NCI-H1694 (cell line): ENCODE data around the gene CRADD.
A peak's percentile ranks its signal among the peaks of the same experiment; 100 is the strongest.
"Not testable (repeated sequence)": the region's sequence is repeated elsewhere in the genome, so short reads cannot be mapped to it uniquely, and the experiment has no call there.

ENCODE experiments used
- DNase-seq: peaks from one replicate; lab custom pipeline; 2025; lab: John Stamatoyannopoulos, UW

CRADD gene

DNA sequence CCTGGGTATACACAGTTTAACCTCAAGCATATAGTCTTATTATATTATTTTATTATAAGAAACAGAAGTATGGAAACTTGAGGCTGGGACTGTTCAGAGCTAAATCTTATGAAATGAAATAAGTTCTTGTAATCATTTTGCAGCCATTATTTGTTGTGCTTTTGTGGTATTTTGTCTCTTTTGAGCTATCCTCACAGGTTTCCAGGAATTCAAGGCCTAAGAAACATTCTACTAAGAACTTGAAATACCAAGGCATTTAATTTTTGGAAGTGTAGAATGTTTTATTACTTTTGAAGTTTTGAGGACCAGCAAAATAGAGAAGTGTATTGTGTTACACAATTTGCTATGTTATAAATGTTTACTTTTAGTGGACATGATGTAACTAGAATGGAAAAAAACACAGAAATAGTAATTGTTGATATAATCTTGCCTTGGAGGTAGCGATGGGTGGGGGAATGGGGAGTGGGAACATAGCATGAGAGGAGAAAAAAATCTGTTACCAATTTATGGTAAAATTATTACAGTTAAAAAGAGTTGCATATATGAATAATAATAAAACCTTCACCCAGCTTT lies 81.7 kb downstream of the CRADD start:
- no peak for DNase-seq

DNA sequence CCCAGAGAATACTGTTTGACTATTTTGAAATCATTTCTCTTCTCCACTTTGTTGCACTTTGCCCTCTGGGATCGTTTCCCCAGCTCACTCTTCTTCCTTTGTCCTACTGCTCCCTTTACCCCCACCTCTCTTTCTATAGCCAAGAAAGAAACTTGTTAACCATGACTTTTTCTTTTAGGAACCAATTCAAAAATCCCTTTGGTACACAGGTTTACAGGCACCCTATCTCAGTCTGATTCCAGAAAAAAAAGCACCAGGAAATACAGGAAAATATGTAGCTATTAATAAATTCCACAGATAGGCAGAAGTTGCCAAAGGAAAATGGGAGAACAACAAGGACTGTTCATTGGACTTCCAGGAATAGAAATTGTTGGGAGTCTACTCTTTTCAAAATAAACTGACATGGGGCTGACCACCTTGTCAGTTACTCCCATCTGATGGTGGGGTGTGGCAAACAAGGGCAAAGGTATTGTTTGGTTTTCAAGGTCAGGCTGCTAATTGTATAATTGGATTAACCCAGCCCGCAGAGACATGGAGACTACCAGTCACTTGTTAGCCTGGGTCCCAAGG lies 82.4 kb downstream of the CRADD start:
- DNase-seq: no peak

GRCh38 chr12:93760275-93760875 lies 83.2 kb downstream of the CRADD start:
- no peak for DNase-seq

GRCh38 chr12:93762059-93762719 lies 85.0 kb downstream of the CRADD start:
- DNase-seq: no peak

GRCh38 chr12:93762912-93763553 lies 85.9 kb downstream of the CRADD start:
- DNase-seq: no peak

GRCh38 chr12:93763746-93764147 lies 86.6 kb downstream of the CRADD start:
- DNase-seq: no peak

DNA sequence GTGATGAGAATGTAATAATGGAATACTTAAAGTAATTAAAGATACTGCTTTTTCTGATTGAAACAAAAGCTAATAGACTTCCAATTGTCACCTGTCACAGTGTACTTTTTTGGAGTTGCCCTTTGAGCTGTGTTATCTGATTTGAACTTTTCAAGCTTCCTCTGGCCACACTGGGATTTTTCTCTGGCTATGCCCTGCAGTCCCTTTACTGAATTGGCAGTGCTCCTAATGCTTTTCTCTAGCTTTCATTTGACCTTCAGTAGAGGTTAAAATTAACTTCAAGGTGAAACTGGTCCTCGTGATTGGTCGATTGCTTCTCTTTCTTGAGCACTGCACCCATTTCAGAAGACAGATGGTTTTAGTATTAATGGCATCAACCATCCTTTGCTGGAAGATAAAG lies 89.2 kb downstream of the CRADD start:
- DNase-seq: no peak

DNA sequence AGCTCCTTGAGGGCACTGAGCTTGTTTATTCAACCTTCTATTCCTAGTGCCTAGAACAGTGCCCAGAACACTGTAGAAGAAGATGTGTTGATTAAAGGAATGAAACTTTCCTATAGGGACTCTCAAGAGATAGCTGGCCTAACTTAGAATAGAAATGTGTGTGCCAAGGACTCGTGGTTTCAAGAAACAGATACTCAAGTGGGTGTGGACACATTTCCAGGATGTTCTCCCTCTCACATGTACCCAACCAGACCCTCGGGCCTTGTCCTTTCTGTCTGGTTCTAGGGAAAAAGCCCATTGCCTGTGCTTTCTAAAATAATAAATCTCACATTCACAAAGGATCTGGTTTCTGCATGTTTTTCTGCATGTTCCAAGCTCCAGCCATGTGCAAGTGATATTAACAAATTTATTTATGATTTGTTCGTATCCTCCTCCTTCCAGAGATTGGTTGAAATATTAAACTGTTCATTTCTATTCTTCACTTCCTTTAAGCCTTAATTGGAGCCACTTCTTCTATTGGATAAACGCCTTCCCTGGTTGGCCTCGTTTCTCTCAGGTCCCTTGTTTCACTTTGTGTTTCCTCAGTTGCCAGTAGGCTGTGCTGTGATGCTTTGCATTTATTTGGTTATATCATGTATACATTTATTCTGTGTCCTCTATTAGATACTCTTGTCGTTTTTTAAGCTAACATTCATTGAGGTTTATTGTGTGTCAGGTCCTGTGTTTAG lies 89.8 kb downstream of the CRADD start:
- peak; percentile 37 for DNase-seq

- DNase-seq: no peak
These were observed 90.3 kb downstream of the CRADD start for GRCh38 chr12:93767524-93767863.

DNA sequence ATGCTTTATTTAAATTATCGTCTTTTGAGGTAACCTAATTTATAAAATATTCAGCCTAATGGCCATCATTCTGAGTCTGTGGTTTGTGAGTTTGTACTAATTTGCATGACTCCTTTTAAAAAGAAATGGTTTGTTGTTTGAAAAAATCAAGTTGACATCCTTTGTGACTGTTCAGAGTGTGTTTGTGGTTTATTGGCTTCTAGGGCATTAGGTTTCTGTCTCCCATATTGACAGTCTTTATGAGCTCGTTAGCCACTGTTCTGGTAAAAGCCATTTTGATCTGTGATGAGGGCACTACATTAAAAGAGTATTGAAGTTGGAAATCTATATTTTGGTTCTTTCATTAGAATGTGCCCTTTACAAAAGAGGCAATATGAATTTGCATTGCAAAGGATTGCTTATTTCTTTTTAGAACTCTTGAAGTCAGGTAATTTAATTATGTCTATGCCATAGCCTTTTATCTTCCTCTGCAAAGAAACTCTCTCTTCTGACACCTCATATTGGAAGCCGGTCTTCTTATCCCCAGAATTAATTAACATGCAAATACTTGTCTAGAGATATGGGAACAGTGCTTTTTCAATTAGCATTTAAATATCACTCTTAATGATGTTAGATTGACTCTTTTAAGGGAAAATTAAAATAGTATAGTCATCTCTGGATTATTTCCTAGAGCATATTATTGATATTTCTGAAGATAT lies 95.0 kb downstream of the CRADD start:
- DNase-seq: no peak

DNA sequence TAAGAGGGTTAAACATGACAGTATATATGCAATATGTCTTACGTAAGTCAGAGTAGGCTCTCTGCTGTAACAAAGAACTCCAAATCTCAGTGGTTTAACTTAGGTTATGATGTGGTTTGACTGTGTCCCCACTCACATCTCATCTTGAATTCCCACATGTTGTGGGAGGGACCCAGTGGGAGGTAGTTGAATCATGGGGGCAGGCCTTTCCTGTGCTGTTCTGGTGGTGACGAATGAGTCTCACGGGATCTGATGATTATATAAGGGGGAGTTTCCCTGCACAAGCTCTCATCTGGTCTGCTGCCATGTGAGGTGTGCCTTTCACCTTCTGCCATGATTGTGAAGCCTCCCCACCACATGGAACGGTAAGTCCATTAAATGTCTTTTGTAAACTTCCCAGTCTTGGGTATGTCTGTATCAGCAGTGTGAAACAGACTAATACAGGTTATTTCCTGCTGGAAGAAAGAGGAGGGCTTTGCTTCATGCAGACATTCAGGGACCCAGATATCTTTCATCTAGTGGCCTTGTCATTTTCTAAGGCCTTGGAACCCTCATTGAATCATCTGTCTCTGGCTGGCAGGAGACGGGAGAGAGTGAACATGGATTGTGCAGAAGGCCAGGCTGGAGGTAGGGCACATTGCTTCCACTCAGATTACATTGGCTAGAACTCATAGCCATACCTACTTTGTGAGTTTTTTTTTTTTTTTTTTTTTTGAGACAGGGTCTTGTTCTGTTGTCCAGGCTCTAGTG lies 96.1 kb downstream of the CRADD start:
- no peak for DNase-seq

DNA sequence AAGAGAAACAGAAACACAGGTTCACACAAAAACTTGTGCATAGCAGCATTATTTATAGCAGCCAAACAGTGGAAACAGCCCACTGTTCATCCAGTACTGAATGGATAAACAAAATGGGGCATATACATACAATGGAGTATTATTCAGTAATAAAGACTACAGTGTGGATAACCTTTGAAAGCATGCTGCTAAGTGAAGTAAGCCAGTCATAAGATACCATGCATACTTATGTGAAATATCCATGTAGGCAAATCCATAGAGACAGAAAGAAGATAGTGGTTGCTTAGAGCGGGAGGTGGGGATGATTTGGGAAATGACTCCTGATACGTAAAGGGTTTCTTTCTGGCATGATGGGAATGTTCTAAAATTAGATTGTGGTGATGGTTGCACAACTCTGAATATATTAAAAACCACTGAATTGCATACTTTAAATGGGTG lies 99.4 kb downstream of the CRADD start:
- DNase-seq: no peak

DNA sequence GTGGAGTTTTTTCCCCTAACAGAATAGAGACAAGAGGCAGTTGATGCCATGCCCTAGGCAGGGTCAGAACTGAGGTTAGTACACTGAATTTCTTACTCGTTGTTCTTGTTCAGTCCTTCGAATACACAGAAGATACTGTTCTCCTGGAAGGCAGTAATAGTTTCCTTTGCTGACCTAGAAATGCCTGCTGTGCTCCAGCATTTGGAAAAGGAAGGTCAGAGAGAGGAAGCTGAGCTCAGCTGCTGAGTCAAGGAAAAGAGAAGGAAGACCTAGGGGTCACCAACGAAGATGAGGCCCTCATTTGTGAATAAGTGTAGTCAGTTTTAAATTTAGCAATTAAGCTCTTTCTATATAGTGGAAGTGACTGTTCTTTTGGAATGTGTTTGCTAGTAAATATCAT lies 100.1 kb downstream of the CRADD start:
- DNase-seq: no peak

GRCh38 chr12:93778306-93778705 lies 101.1 kb downstream of the CRADD start:
- DNase-seq: no peak

GRCh38 chr12:93778766-93779165 lies 101.6 kb downstream of the CRADD start:
- no peak for DNase-seq

GRCh38 chr12:93780101-93780641 lies 103.0 kb downstream of the CRADD start:
- no peak for DNase-seq

DNA sequence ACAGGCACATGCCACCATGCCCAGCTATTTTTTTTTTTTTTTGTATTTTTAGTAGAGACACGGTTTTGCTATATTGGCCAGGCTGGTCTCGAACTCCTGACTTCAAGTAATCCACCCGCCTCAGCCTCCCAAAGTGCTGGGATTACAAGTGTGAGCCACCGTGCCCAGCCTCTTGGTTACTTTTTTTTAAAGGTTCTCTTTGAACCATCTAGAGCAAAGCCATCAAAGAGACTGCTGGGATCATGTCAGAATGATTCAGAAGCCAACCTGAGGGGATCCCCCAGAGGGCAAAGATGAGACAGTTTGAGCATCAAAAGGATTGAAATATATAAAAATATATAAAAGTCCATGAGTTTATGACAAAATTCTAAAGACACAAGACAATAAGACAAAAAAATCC lies 103.7 kb downstream of the CRADD start:
- not testable (repeated sequence) for DNase-seq

DNA sequence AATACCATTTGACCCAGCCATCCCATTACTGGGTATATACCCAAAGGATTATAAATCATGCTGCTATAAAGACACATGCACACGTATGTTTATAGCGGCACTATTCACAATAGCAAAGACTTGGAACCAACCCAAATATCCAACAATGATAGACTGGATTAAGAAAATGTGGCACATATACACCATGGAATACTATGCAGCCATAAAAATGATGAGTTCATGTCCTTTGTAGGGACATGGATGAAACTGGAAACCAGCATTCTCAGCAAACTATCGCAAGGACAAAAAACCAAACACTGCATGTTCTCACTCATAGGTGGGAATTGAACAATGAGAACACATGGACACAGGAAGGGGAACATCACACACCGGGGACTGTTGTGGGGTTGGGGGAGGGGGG lies 104.8 kb downstream of the CRADD start:
- DNase-seq: not testable (repeated sequence)

DNA sequence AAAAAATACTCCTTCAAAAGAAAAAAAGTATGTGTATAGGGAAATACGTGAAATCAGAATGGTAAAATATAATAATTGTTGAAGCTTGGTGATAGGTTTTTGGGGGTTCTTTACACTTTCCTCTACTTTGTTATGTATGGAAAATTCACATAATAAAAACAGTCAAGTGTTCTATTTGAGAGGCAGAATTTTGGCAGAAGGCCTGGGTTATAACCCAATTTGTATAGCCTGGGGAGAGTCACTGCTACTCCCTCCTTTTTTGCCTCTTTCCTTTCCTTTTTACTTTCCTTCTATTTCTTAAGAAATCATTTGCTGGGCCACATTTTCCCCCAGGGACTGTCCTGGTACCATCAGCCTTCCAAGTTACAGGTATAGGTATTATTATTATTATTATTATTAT lies 105.7 kb downstream of the CRADD start:
- no peak for DNase-seq

- DNase-seq: no peak
These were observed 106.7 kb downstream of the CRADD start for GRCh38 chr12:93783832-93784231.
